Uterus (tissue), 2 donors: Measurements from ENCODE around the gene HOXA6.
A peak's percentile ranks its signal among the peaks of the same experiment; 100 is the strongest.

ENCODE experiments used
- POLR2A ChIP-seq, 2 donors: fragments of 450-650 bp; IDR thresholded peaks; one replicate each; pipeline ENCODE4 v1.6.1; 2016; ENCODE audit warnings: antibody characterized with exemption in 2 of 2, mild to moderate bottlenecking in 1 of 2, moderate library complexity in 1 of 2
- TF ChIP-seq, protein P1 (sequence below), 4 experiments: fragments of 200-600 bp in 2 of 4; fragments of 450-650 bp in 2 of 4; sonication (generic) in 2 of 4; IDR thresholded peaks; one replicate each; pipeline ENCODE4 v1.5.1; 2016 to 2019; ENCODE audit warnings: antibody characterized with exemption in 4 of 4, mild to moderate bottlenecking in 2 of 4, moderate library complexity in 1 of 4

DNA sequence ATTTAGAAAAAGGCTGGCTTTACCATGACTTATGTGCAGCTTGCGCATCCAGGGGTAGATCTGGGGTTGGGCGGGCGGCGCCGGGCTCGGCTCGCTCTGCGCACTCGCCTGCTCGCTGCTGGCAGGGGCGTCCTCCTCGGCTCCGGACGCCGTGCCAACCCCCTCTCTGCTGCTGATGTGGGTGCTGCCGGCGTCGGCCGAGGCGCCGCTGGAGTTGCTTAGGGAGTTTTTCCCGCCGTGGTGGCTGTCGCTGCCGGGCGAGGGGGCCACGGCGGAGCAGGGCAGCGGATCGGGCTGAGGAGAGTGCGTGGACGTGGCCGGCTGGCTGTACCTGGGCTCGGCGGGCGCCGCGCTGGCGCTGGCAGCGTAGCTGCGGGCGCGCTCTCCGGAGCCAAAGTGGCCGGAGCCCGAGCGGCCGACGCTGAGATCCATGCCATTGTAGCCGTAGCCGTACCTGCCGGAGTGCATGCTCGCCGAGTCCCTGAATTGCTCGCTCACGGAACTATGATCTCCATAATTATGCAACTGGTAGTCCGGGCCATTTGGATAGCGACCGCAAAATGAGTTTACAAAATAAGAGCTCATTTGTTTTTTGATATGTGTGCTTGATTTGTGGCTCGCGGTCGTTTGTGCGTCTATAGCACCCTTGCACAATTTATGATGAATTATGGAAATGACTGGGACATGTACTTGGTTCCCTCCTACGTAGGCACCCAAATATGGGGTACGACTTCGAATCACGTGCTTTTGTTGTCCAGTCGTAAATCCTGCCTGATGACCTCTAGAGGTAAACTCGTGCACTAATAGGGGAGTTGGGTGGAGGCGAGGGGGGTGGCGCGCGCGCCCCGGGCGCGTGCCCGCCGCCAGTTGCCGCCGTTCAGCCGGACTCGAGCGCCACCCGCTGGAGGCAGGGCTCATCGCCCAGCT is 4.3 kb downstream of the HOXA6 start, which contains the start of gene HOXA5:
- TF ChIP-seq, protein P1, sequence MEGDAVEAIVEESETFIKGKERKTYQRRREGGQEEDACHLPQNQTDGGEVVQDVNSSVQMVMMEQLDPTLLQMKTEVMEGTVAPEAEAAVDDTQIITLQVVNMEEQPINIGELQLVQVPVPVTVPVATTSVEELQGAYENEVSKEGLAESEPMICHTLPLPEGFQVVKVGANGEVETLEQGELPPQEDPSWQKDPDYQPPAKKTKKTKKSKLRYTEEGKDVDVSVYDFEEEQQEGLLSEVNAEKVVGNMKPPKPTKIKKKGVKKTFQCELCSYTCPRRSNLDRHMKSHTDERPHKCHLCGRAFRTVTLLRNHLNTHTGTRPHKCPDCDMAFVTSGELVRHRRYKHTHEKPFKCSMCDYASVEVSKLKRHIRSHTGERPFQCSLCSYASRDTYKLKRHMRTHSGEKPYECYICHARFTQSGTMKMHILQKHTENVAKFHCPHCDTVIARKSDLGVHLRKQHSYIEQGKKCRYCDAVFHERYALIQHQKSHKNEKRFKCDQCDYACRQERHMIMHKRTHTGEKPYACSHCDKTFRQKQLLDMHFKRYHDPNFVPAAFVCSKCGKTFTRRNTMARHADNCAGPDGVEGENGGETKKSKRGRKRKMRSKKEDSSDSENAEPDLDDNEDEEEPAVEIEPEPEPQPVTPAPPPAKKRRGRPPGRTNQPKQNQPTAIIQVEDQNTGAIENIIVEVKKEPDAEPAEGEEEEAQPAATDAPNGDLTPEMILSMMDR (IDR thresholded peaks at IDR 0.05): peak in 3 of 4 experiments; percentile 57 to 86 (median 58)
- peak; percentile 27 to 30 for TF ChIP-seq POLR2A (IDR thresholded peaks at IDR 0.05)
